Measurements from ENCODE around the gene MAP2K5. TPM values are rescaled to one million over a fixed set of nuclear protein-coding genes. Genes with fewer than 3 reads are reported as not detected.

The MAP2K5 gene
- total and polyA plus RNA-seq, 2 experiments from 2014 or later: 6.8 to 13.6 TPM

DNA sequence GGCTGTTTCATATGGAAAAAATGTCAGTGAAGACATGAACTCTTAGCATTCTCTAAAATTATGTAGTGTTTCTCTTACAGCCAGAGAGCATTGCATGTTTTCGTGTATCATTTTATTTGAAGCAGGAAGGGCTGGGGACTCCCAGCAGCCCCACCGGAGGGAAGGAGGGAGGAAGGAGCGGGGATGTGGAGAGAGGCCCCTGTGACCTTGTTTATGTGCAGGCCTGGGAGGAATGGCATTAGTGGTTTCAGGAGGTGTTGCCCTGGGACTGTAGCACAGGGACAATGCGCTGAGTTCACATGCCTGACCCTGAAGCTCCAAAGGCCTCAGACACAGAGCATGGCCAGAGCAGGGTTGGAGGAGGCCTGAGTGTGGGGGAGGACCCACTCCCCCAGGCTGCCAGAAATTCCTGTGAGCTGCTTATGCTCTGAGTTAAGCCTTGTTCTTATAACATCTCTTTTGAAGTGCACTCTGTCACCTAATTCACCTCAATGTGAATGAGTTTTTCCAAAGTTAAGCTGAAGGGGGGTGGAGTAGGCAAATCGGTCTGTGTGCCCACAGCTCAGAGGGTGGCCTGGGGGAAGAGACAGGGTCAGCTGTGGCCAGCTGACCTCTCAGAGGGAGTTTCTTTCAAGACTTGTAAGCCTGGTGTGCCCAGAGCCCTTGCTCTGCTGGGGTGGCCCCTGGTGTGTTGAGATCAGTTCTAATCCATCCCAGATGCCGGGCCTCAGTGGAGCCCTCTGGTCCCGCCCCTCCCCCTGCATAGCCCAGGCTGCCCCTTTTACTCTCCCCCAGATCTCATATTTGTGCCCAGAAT lies 301.3 kb downstream of the MAP2K5 start:
- Histone ChIP-seq H3K4me3 (no peak overlapping the region), H3K9me3 (ENCODE audit: low read depth) (no peaks in the 10 kb centered on the region), H3K4me1 (ENCODE audit: low read depth) (peaks cover 24% of the 10 kb centered on the region), H3K27ac (peak overlapping the region; percentile 75), H3K27me3 (peaks cover 3% of the 10 kb centered on the region), H3K36me3 (no peaks in the 10 kb centered on the region)
- TF ChIP-seq, protein P1, sequence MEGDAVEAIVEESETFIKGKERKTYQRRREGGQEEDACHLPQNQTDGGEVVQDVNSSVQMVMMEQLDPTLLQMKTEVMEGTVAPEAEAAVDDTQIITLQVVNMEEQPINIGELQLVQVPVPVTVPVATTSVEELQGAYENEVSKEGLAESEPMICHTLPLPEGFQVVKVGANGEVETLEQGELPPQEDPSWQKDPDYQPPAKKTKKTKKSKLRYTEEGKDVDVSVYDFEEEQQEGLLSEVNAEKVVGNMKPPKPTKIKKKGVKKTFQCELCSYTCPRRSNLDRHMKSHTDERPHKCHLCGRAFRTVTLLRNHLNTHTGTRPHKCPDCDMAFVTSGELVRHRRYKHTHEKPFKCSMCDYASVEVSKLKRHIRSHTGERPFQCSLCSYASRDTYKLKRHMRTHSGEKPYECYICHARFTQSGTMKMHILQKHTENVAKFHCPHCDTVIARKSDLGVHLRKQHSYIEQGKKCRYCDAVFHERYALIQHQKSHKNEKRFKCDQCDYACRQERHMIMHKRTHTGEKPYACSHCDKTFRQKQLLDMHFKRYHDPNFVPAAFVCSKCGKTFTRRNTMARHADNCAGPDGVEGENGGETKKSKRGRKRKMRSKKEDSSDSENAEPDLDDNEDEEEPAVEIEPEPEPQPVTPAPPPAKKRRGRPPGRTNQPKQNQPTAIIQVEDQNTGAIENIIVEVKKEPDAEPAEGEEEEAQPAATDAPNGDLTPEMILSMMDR (IDR thresholded peaks at IDR 0.05; ENCODE audit: low read depth, low read length): no peak
- peak; percentile 50 to 88 for DNase-seq (ENCODE audit: low read depth in 1 of 2, low spot score in 1 of 2)

DNA sequence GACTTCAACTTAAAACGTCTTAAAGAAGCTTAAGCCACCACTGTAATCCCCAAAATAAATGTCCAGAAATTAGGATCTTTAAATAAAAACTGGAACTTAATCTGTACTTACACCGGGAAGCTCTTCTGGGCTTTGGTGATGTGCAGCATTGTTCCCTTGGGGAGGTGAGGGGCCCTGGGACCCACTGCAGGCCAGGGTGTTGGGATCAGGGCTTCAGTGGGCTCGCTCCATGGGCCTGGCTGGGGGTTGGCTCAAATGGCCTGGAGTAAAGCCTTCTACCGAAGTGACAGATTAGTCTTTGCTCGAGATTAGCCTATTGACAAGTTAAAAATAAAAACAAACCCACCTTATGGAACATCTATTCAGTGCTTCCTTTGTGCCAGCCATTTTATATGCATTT lies 303.5 kb downstream of the MAP2K5 start:
- Histone ChIP-seq H3K36me3 (no peaks in the 10 kb centered on the region), H3K27me3 (no peaks in the 10 kb centered on the region), H3K4me3 (no peak overlapping the region), H3K9me3 (ENCODE audit: low read depth) (no peaks in the 10 kb centered on the region), H3K4me1 (ENCODE audit: low read depth) (peaks cover 15% of the 10 kb centered on the region), H3K27ac (no peak overlapping the region)
- TF ChIP-seq, protein P1 (IDR thresholded peaks at IDR 0.05; ENCODE audit: low read depth, low read length): no peak
- DNase-seq (ENCODE audit: low read depth in 1 of 2, low spot score in 1 of 2): no peak

GRCh38 chr15:67849538-67849937 lies 307.0 kb downstream of the MAP2K5 start:
- no peaks in the 10 kb centered on the region for H3K27me3 ChIP-seq
- H3K36me3 ChIP-seq: no peaks in the 10 kb centered on the region
- no peaks in the 10 kb centered on the region for H3K9me3 ChIP-seq (ENCODE audit: low read depth)
- TF ChIP-seq, protein P1 (IDR thresholded peaks at IDR 0.05; ENCODE audit: low read depth, low read length): no peak
- no peak for DNase-seq (ENCODE audit: low read depth in 1 of 2, low spot score in 1 of 2)
- no peaks in the 10 kb centered on the region for H3K4me1 ChIP-seq (ENCODE audit: low read depth)
- H3K4me3 ChIP-seq: no peak overlapping the region
- no peak overlapping the region for H3K27ac ChIP-seq

- H3K27ac ChIP-seq: no peak overlapping the region
- H3K36me3 ChIP-seq: no peaks in the 10 kb centered on the region
- DNase-seq (ENCODE audit: low read depth in 1 of 2, low spot score in 1 of 2): no peak
- H3K27me3 ChIP-seq: no peaks in the 10 kb centered on the region
- H3K9me3 ChIP-seq (ENCODE audit: low read depth): no peaks in the 10 kb centered on the region
- TF ChIP-seq, protein P1 (IDR thresholded peaks at IDR 0.05; ENCODE audit: low read depth, low read length): no peak
- H3K4me1 ChIP-seq (ENCODE audit: low read depth): no peaks in the 10 kb centered on the region
- H3K4me3 ChIP-seq: no peak overlapping the region
Observed at GRCh38 chr15:67850336-67850735, 307.8 kb downstream of the MAP2K5 start.

DNA sequence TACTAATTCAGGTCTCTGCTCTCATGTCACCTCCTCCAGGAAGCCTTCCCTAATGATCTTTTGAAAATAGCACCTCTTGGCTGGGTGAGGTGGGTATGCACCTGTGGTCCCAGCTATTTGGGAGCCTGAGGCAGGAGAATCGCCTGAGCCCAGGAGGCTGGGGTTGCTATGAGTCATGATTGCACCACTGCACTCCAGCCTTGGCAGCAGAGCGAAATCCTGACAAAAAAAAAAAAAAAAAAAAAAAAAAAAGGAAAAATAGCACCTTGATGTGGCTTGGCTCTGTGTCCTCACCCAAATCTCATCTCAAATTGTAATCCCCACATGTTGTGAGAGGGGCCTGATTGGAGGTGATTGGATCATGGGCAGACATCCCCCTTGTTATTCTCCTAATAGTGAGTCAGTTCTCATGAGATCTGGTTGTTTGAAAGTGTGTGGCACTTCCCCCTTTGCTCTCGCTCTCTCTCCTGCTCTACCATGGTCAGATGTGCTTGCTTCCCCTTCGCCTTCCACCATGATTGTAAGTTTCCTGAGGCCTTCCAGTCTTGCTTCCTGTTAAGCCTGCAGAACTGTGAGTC lies 308.6 kb downstream of the MAP2K5 start:
- Histone ChIP-seq H3K4me3 (no peak overlapping the region), H3K36me3 (no peaks in the 10 kb centered on the region), H3K27me3 (no peaks in the 10 kb centered on the region), H3K27ac (no peak overlapping the region), H3K9me3 (ENCODE audit: low read depth) (no peaks in the 10 kb centered on the region), H3K4me1 (ENCODE audit: low read depth) (no peaks in the 10 kb centered on the region)
- TF ChIP-seq, protein P1 (IDR thresholded peaks at IDR 0.05; ENCODE audit: low read depth, low read length): no peak
- DNase-seq (ENCODE audit: low read depth in 1 of 2, low spot score in 1 of 2): peak in 1 of 2 donors; percentile 65

All from cardiac muscle cell (in vitro differentiated cells and primary cell).